Spleen (tissue), 7 donors: Measurements from ENCODE around the gene ASTE1.

Source experiments
- CTCF ChIP-seq, 11 experiments: fragments of 200-600 bp in 7 of 11; fragments of 450-650 bp in 4 of 11; sonication (generic) in 4 of 11; IDR thresholded peaks in 8 of 11; conservative IDR thresholded peaks in 3 of 11; 1 replicate in 7 of 11; 2 replicates in 4 of 11; pipeline versions ENCODE4 v1.4.0 to v1.8.0; 2016 to 2021; ENCODE audit warnings: antibody characterized with exemption in 11 of 11, inconsistent platforms in 4 of 11, mild to moderate bottlenecking in 1 of 11
- POLR2A ChIP-seq, 3 donors: fragments of 450-650 bp; IDR thresholded peaks; one replicate each; pipeline ENCODE4 v1.5.1; 2017; ENCODE audit warnings: antibody characterized with exemption in 3 of 3, mild to moderate bottlenecking in 1 of 3
- POLR2AphosphoS5 ChIP-seq, 3 donors: sonication (generic); formaldehyde crosslinking; IDR thresholded peaks; one replicate each; pipeline ENCODE4 v1.5.1; 2017; ENCODE audit warnings: antibody characterized with exemption in 3 of 3
- donor health status: DM: no; HTN: no; CAD: no; lungs with moderate emphysema.
- donor health status: DM: no; HTN: no; CAD: no.
- donor health status: DM: no; HTN: no; CAD: no.

GRCh38 chr3:131009698-131010097 is 16.9 kb downstream of the ASTE1 start:
- no peak for TF ChIP-seq CTCF (IDR thresholded peaks at IDR 0.05 in 8 of 11, conservative IDR thresholded peaks at IDR 0.05 in 3 of 11)
- no peak for TF ChIP-seq POLR2AphosphoS5 (IDR thresholded peaks at IDR 0.05)
- TF ChIP-seq POLR2A (IDR thresholded peaks at IDR 0.05) = no peak
